NCI-H146 (cell line): ENCODE data around the gene RAB17.
"Not testable (repeated sequence)": the region's sequence is repeated elsewhere in the genome, so short reads cannot be mapped to it uniquely, and the experiment has no call there.

ENCODE experiments used
- DNase-seq: peaks from one replicate; lab custom pipeline; 2025; lab: John Stamatoyannopoulos, UW

Gene RAB17

GRCh38 chr2:237598468-237599208, 8.1 kb upstream of the RAB17 start:
- DNase-seq = no peak

DNA sequence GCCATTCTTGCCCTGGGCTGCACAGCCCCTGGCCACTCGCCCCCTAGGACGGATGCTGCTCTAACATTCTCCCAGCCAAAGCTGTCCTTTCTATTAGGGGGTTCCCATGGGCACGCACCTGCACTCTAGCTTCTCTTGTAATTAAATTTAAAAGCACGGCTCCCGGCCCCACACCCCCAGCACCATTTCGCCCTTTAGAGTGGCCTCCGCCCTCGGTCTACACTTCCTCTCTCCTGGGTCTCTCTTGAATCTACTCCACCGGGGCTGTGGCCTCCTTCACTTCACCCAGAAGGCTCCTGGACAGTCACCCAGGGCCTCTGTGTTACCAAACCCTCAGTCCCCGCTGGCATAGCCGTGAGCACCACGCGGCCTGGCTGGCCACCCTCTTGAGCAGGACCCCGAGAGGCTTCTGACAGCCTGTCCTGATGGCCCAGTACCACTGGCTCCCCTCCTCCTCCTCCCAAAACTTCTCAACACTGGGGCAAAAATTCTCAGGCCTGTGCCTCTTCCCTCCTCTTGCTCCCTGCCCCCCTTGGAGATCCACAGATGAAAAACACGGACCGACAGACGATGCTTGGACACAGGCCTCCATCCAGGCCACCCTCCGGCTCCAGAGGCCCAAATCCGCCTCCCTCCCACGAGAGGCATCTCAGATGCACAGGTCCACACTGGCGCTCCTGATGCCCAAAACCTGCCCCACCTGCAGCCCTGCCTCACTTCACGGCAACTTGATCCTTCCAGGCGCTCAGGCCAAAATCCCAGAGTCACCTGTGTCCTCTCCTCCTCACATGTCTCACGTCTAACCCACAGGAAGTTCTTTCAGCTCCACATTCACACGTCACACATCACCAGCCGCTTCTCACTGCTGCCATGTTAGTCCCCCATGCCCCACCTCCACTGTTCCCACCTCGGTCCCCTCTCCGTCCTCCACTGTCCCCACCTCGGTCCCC, 6.9 kb upstream of the RAB17 start:
- no peak for DNase-seq

GRCh38 chr2:237596520-237597195, 6.1 kb upstream of the RAB17 start:
- DNase-seq = no peak

DNA sequence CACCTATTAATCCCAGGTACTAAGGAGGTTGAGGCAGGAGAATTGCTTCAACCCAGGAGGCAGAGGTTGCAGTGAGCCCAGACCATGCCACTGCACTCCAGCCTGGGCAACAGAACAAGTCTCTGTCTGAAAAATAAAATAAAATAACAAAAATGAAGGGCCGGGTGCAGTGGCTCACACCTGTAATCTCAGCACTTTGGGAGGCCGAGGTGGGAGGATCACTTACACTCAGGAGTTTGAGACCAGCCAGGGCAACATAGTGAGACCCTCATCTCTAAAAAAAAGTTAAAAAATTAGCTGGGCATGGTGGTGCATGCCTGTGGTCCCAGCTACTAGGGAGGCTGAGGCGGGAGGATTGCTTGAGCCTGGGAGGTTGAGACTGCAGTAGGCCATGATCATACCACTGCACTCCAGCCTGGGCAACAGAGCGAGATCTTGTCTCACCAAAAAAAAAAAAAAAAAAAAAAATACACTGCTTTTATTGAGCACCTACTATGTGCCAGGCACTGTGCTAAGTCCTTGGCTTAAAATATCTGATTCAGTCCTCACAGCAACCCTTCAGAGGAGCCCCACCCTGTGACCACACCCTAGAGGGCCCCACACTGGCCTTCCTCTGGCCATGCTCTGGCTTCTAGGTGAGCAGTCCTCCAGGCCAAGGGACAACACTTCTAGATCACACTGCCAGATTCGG, 5.4 kb upstream of the RAB17 start:
- DNase-seq = not testable (repeated sequence)

- no peak for DNase-seq
Observed at GRCh38 chr2:237594514-237594871, 4.0 kb upstream of the RAB17 start.

DNA sequence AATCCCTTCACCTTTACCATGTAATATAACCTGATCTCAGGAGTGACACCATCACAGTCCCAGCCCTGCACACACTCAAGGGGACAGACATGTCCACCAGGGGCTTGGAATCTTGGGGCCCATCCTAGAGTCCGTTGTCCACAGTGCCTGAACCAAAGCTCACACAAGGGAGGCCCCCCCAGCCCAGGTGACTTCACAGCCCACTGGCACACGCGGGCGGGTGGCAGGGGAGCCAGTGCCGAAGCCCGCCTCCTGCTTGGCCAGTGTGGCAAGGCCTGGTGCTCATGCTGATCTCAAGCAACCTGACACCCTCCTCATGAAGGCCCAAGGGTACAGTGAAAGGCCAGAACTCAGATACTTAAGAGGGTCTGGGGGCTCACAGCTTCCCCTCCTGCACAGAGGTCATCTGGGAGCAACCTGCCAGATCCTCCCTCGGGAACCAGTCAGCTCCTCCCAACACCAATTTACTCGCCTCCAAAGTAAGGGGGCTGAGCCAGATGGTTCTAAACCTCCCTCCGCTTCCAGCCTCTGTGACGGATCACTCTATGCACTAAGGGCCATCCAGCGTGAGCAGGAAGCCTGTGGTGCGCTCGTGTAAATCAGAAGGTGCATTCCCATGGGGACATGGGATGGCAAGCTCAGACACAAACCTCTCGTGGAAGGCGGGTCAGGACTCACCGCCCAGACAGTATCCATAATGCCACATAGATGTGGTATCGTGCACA, 3.2 kb upstream of the RAB17 start:
- DNase-seq = no peak

DNA sequence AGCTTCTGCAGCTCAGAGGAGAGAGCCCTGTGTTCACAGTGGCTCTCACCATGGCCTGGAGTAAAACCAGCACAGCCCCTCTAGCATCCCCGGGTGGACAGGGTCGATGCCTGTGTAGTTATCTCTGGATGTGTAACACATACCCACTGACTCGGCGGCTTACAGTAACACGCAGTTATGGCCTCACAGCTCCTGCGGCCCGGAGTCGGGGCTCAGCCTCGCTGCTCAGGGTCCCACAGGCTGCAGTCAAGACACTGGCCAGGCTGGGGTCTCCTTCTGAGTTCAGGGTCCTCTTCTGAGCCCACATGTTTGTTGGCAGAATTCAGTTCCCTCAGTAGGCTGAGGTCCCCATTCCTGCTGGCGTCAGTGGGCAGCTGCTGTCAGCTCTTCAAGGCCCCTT, 2.5 kb upstream of the RAB17 start:
- no peak for DNase-seq

- no peak for DNase-seq
Observed at GRCh38 chr2:237592425-237592980, 2.0 kb upstream of the RAB17 start.

GRCh38 chr2:237591141-237591881, 777 bp upstream of the RAB17 start:
- peak; percentile 97 for DNase-seq

DNA sequence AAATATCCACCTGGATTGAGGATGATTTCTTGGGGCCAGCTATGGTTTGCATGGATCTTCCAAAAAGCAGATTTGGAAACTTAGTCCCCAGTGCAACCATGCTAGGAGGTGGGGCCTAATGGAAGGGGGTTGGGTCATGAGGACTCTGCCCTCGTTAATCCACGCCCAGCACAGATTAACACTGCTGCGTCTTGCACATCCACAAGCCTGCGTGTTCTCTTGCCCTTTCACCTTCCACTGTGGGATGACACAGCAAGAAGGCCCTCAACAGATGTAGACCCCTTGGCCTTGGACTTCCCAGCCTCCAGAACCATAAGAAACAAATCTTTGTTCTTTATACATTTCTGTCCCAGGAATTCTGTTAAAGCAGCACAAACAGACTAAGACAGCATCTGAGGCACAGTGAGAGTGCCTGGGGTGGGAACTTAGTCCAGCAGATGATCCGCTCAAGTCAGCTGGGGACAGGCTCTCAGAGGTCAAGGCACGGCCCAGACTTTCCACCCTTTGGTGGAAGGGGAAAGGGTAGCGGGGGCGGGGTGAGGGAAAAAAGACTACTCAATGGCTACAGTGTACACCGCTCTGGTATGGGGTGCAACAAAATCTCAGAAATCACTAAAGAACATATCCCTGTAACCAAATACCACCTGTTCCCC, 2.4 kb downstream of the RAB17 start:
- DNase-seq = no peak

DNA sequence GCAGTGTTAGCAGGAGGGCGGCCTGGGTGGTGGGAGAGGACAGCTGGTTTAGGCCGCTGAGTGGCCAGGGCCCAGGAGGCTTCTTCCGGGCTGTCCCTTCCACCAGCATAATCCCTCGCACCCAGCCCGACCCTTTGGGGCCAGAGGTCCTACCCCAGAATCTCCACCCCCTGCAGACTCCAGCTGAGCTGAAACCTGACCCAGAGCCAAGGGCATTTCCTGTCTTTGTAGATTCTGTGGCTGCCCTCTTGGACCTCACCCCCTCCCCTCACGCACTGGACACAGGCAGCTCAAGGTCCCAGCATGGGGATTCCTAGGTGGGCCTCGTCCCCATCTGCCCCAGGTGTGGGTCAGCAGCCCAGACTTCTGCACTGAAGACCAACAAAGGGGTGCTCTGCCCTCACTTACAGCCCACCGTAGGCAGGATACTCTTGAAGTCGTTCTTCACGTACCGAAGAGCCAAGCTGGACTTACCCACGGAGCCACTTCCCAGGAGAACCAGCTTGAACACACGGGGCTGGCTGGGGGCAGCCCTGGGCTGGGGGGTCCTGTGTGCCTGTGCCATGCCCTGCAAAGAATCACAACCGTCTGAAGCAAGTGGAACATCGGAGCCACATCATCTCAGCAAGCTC, 4.8 kb downstream of the RAB17 start:
- DNase-seq = no peak

GRCh38 chr2:237583385-237584295, 6.9 kb downstream of the RAB17 start:
- DNase-seq = no peak

DNA sequence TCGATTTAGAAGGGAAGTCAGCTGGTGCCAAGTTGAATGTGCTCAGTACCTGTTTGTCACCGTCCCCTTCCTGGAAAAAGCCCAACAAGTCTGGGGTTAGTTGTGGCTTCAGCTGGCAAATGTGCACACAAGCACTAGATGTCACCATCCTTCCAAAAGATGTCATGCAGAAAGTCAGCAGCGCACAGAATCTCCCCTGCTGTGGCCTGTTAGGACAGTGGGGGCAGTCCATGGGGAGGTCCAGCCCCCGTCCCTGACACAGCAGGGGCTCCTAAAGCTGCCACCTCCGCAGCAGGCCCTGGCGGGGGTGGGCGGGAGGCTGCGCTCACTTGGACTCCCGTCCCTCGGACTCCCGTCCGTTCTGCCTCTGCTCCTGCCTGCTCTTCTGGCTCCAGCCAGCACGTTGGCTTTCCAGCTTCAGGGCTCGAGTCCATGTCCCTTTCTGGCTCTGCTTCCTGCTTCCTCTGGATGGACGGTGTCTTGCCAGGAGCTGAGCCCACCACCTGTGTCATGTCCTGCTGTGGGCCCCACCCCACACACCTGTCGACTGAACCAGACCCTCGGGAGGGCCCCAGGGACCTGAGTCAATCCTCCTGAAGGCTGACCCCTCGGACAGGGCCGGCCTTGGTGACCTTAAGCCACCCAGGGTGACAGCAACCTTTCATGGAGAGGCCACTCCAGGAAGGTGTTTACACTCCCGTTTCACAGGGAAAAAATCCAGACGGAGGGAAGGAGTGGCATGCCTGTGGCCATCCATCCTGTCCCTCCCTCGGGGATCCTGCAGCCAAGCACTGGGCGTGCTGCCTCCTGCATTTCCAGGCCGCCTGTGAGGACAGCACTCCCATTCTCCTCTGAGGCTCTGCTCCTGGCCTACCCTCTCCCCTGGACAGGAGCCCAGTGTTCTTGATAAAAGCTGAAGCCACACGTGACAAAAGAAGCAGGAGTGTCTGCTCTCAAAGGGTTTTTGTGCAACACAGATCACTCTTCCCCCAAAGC, 8.5 kb downstream of the RAB17 start:
- no peak for DNase-seq

- DNase-seq = no peak
Observed at GRCh38 chr2:237581326-237581725, 9.2 kb downstream of the RAB17 start.

DNA sequence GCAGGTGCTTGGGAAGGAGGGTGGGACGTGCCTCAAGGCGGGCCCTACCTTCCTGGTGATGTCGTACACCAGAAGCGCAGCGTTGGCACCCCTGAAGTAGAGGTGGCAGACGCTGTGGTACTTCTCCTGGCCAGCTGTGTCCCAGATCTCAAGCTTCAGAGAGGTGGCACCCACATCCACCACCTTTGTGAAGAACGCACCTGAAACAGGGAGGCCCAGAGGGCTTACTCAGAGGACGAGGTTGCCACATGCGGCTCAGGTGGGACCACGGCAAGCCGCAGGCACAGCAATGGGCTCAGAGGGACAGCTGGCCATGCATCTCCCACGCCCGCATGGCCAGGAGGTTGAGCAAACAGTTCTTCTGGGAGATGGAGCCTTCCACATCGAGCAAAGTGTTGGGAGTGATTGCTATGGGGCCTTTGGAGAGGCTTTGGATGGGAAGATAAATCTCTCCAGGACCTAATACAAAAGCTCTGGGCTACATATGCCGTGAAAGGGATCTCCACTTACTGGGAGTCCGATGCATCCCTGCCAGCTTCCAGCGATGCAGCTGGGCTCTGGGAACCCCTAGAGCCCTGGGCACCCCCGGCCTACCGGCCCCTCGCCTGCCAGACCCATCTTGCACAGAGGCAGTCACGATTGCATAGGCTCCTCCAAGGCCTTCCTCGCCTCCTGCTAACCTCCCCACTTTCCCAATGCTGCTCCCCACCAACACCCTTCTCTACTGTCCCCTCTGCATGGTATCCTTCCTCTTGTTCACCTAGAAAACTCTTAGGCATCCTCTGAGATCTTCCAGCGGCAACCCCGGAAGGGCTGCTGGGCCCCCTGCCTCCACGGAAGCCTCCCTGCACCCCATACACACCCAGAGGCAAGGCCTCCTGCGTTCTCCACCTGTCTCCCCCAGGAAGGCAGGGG, 12.3 kb downstream of the RAB17 start:
- DNase-seq = no peak

DNA sequence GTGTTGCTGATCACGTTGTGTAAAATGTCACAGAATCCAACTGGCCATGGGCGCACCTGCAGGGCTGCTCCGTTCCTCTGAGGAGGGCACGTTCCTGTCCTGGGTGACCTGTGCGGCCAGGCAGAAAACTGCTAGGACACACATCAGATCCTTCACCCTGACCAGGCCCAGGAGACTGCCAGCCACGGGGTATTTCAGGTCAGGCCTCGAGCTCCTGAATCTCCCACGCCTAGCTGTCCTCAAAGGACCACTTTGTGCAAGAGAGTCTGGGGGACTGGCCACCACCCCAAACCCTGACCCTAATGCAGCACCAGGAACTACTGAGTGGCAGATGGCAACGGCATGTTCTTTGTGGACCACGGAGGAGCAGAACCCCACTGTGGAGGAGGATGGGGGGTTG, 13.1 kb downstream of the RAB17 start:
- DNase-seq = no peak
